Uterus (tissue), 4 donors: ENCODE measurements around the gene CCSER1. TPM values are rescaled to one million over a fixed set of nuclear protein-coding genes. Genes with fewer than 3 reads are reported as not detected.

Experiments used
- DNase-seq, 2 donors: peaks; one replicate each; pipeline ENCODE4 v3.0.0-alpha.2; 2019 to 2020
- H3K27ac ChIP-seq, 2 donors: fragments of 200-600 bp; sonication (generic); 1 replicate in 1 of 2; 2 replicates in 1 of 2; pipeline ENCODE4 v1.5.1; 2016 to 2018
- H3K27me3 ChIP-seq, 2 donors: fragments of 200-600 bp; sonication (generic); one replicate each; pipeline ENCODE4 v1.5.1; 2018 to 2019; ENCODE audit warnings: control low read depth in 1 of 2
- H3K36me3 ChIP-seq, 2 donors: fragments of 200-600 bp; sonication (generic); one replicate each; pipeline ENCODE4 v1.5.1; 2019; ENCODE audit warnings: control low read depth in 1 of 2
- H3K4me1 ChIP-seq, 2 donors: fragments of 200-600 bp; sonication (generic); one replicate each; pipeline ENCODE4 v1.5.1; 2018 to 2019; ENCODE audit warnings: control low read depth in 1 of 2
- H3K4me3 ChIP-seq, 2 donors: fragments of 200-600 bp; sonication (generic); 1 replicate in 1 of 2; 2 replicates in 1 of 2; pipeline ENCODE4 v1.5.1; 2018 to 2019; ENCODE audit warnings: mild to moderate bottlenecking in 1 of 2
- H3K9me3 ChIP-seq, 2 donors: fragments of 200-600 bp; sonication (generic); one replicate each; pipeline ENCODE4 v1.5.1; 2019; ENCODE audit warnings: control low read depth in 1 of 2
- CTCF ChIP-seq, 4 experiments: fragments of 200-600 bp in 2 of 4; fragments of 450-650 bp in 2 of 4; sonication (generic) in 2 of 4; IDR thresholded peaks; one replicate each; pipeline ENCODE4 v1.5.1; 2016 to 2019; ENCODE audit warnings: antibody characterized with exemption in 4 of 4, mild to moderate bottlenecking in 2 of 4, moderate library complexity in 1 of 4
- POLR2A ChIP-seq, 2 donors: fragments of 450-650 bp; IDR thresholded peaks; one replicate each; pipeline ENCODE4 v1.6.1; 2016; ENCODE audit warnings: antibody characterized with exemption in 2 of 2, mild to moderate bottlenecking in 1 of 2, moderate library complexity in 1 of 2
- intact Hi-C: fragments of 100-400 bp; cut with DNase I; formaldehyde crosslinking; loops from one replicate; pipeline ENCODE4 v1.15.1; 2023; ENCODE audit warnings: low total_unique reads
- total RNA-seq, 4 donors: library from RNA; depleted of rRNA in 3 of 4; stranded (reverse); fragments of >200 nt in 3 of 4; gene quantifications; one replicate each; pipeline versions ENCODE4 v1.1.0 to v1.2.4, GENCODE V29; 2014 to 2023
- donor health status: DM: yes; HTN: yes; CAD: no.

CCSER1 gene
- total RNA-seq, 4 donors from 2014 or later, result 2.8 to 54.7 (median 11.9) TPM

DNA sequence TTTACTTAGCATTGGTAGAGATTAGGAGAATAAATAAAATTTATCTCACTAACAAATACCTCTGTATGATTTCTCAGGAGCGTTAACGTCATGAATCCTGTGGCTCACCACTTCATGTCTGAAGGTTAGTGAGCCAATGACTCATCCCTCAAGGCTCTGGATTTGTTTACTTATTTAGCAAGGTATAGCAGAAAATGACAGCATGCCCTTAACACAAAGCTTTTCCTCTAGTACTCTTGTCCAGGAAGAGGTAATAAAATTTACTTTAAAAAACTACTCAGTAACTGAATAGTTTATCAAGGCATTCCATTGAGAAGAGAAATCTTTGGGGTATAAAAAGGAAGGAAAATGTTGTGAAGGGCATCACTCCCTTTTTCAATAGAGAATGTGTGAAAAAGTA, 823.8 kb downstream of the CCSER1 start:
- TF ChIP-seq CTCF (IDR thresholded peaks at IDR 0.05) (no peak), POLR2A (IDR thresholded peaks at IDR 0.05) (no peak)
- H3K27ac ChIP-seq, result no peak overlapping the region

DNA sequence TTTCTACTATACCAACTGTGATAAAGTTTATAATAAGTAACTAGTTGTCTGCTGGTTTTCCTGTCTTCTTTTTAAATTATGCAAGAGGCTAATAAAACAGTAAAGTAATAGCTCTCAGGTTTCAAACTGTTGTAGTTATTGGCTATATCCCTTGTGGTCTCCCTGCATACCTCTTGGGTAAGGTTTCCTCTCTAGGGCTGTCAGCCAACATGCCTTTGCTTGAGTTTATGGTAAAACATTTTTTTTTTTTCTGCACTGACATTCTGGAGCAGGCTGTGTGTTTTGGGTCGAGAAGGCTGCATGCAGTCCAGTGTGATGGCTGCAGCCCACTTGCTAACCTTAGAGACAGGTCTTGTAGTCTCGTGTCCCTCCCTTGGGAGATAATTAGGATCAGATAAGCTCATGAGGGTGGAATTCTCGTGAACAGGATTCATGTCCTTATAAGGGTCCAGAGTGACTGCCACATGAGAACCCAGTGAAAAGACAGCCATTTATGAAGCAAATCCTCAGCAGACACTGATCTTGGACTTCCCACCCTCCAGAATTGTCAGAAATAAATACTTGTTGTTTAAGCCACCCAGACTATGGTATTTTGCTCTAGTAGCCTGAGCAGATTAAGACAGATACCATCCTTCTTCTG, 831.2 kb downstream of the CCSER1 start:
- H3K36me3 ChIP-seq, result no peaks in the 10 kb centered on the region
- H3K4me1 ChIP-seq, result no peaks in the 10 kb centered on the region
- H3K27me3 ChIP-seq, result no peaks in the 10 kb centered on the region
- no peaks in the 10 kb centered on the region for H3K9me3 ChIP-seq
- DNase-seq, result no peak
- no peak overlapping the region for H3K4me3 ChIP-seq
- intact Hi-C loops, result no loop called here
- H3K27ac ChIP-seq, result no peak overlapping the region
- TF ChIP-seq CTCF (IDR thresholded peaks at IDR 0.05) (no peak), POLR2A (IDR thresholded peaks at IDR 0.05) (no peak)

More for the DNA sequence above, 823.8 kb downstream of the CCSER1 start:
- intact Hi-C loops, result no loop called here
- no peaks in the 10 kb centered on the region for H3K9me3 ChIP-seq
- no peak for DNase-seq
- H3K4me3 ChIP-seq, result no peak overlapping the region
- no peaks in the 10 kb centered on the region for H3K27me3 ChIP-seq
- H3K36me3 ChIP-seq, result no peaks in the 10 kb centered on the region
- H3K4me1 ChIP-seq, result no peaks in the 10 kb centered on the region

GRCh38 chr4:90960433-90960832, 833.2 kb downstream of the CCSER1 start:
- intact Hi-C loops, result no loop called here
- no peak overlapping the region for H3K4me3 ChIP-seq
- H3K27ac ChIP-seq, result no peak overlapping the region
- H3K27me3 ChIP-seq, result no peaks in the 10 kb centered on the region
- no peaks in the 10 kb centered on the region for H3K4me1 ChIP-seq
- DNase-seq, result no peak
- H3K36me3 ChIP-seq, result no peaks in the 10 kb centered on the region
- TF ChIP-seq POLR2A (IDR thresholded peaks at IDR 0.05), result no peak
- TF ChIP-seq CTCF (IDR thresholded peaks at IDR 0.05), result no peak
- H3K9me3 ChIP-seq, result no peaks in the 10 kb centered on the region

DNA sequence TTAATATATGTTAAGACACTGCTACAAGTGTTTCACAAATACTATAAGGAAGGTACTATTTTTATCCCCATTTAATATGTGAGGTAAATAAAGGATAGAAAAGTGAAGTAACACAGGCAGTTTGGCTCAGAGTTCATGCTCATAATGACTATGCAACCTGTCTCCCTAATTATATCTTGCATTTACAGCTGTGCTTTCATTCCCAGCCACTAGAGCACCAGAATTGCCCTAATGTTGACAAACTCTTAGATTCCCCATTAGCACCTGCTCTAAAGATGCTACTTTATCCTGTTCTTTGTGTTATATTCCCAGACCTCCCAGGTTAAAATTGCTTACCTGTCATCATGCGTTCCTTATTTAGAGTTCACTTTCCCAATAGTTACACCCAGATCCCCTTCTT, 833.6 kb downstream of the CCSER1 start:
- Histone ChIP-seq H3K4me1 (no peaks in the 10 kb centered on the region), H3K4me3 (no peak overlapping the region), H3K36me3 (no peaks in the 10 kb centered on the region), H3K27me3 (no peaks in the 10 kb centered on the region), H3K27ac (no peak overlapping the region), H3K9me3 (no peaks in the 10 kb centered on the region)
- no peak for DNase-seq
- no peak for TF ChIP-seq POLR2A (IDR thresholded peaks at IDR 0.05)
- no peak for TF ChIP-seq CTCF (IDR thresholded peaks at IDR 0.05)
- intact Hi-C loops, result no loop called here

DNA sequence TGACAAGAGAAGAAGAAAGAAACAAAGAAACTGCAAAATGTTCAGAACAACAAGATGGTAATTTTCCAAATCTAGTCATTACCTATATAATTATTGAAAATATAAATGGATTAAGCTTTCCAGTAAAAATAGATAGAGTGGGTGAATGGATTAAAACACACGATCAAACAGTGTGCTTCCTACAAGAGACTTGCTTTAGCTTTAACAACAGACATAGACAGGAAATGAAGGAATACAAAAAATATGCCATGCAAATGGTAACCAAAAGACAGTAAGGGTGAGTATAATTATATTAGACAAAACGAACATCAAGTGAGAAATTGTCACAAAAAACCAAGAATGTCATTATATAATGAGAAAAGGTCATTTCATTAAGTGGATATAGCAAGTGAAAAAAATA, 842.8 kb downstream of the CCSER1 start:
- intact Hi-C loops, result no loop called here
- no peak for DNase-seq
- Histone ChIP-seq H3K4me1 (no peaks in the 10 kb centered on the region), H3K4me3 (no peak overlapping the region), H3K27me3 (no peaks in the 10 kb centered on the region), H3K27ac (no peak overlapping the region), H3K9me3 (peaks cover 0 to 6% of the 10 kb centered on the region in 2 donors), H3K36me3 (no peaks in the 10 kb centered on the region)
- TF ChIP-seq CTCF (IDR thresholded peaks at IDR 0.05) (no peak), POLR2A (IDR thresholded peaks at IDR 0.05) (no peak)
